PC-3 (cell line): ENCODE data around the gene LYSMD3.

Experiments used
- CTCF ChIP-seq: fragments of 300-600 bp; sonication (generic); conservative IDR thresholded peaks from 2 replicates; pipeline ENCODE4 v1.5.1; 2017; ENCODE audit warnings: antibody characterized with exemption, low read depth, mild to moderate bottlenecking, low read length
- EZH2phosphoT487 ChIP-seq: fragments of 300-600 bp; sonication (generic); IDR thresholded peaks from 2 replicates; pipeline ENCODE4 v1.6.1; 2018; ENCODE audit warnings: mild to moderate bottlenecking, antibody characterized with exemption, low read length, borderline replicate concordance

DNA sequence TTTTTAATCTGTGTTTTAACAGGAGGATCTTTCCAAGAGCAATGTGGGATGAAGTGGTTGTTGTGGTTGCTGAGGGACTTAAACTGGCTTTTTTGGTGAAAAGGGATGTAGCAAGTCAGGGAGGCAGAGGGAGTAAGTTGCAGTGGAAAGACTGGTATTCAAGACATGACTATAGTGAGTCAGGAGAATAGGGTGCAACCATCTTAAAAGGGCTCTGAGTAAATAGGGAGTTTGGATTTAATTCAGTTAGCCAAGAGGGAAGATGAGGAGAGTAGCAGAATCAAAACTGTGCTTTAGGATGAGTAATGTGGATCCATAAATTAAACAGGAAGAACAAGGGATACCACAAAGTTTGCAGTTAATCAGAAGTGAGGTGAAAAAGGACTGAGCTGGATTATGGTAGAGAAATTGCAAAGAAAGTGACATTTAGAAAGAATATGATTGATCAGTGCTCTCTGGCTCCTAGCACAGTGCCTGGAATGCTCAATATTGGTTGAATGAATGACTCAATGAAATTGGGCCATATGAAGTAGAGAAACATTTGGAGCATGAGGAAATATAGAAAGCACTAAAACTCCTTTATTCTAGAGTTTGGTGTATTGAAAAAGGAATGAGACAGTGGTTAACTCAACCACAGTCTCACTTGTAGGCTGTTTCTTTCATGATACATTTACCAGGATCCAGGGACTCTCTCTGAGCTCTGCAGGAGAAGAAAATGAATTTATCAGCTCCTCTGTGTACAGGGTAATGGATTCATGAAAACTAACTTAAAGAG lies 49.6 kb downstream of the LYSMD3 start:
- TF ChIP-seq CTCF (no peak), EZH2phosphoT487 (no peak)
